SK-N-MC (cell line): ENCODE data around the gene METAP2.

Experiments
- DNase-seq: peaks from one replicate; pipeline ENCODE4 v3.0.0-alpha.2; 2011; ENCODE audit warnings: low read depth, low spot score
- H3K27ac ChIP-seq: fragments of 200-600 bp; sonication (generic); 2 replicates; pipeline ENCODE4 v1.5.1; 2016; ENCODE audit warnings: mixed run types
- H3K36me3 ChIP-seq: fragments of 200-600 bp; sonication (generic); 2 replicates; pipeline ENCODE4 v1.6.1; 2017; ENCODE audit warnings: antibody characterized with exemption, low read length, mixed read lengths; ENCODE audit not compliant: insufficient read depth
- H3K4me3 ChIP-seq: fragments of 200-600 bp; sonication (generic); 2 replicates; pipeline ENCODE4 v1.5.1; 2016
- H3K9ac ChIP-seq: fragments of 200-600 bp; sonication (generic); 2 replicates; pipeline ENCODE4 v1.8.0; 2017; ENCODE audit warnings: mixed run types, mixed read lengths; ENCODE audit not compliant: insufficient read length
- H3K9me3 ChIP-seq: fragments of 200-600 bp; sonication (generic); 2 replicates; pipeline ENCODE4 v1.6.1; 2017; ENCODE audit warnings: low read depth, mild to moderate bottlenecking, antibody characterized with exemption, low read length, moderate library complexity, mixed read lengths
- EZH2 ChIP-seq: fragments of 200-600 bp; sonication (generic); IDR thresholded peaks from one replicate; pipeline ENCODE4 v1.6.1; 2017; ENCODE audit warnings: antibody characterized with exemption
- FOXP2 ChIP-seq: optimal IDR thresholded peaks from 2 replicates; pipeline ENCODE3; 2011; ENCODE audit warnings: mild to moderate bottlenecking, moderate library complexity; ENCODE audit not compliant: insufficient read depth; ENCODE audit errors: extremely low read length, control extremely low read depth
- POLR2AphosphoS5 ChIP-seq: IDR thresholded peaks from 2 replicates; pipeline ENCODE4 v1.6.1; 2012; ENCODE audit warnings: mild to moderate bottlenecking, low read depth, low read length, borderline replicate concordance

METAP2 gene

GRCh38 chr12:95553197-95553943, 79.4 kb downstream of the METAP2 start:
- H3K27ac ChIP-seq = no peak overlapping the region

GRCh38 chr12:95554532-95555071, 80.7 kb downstream of the METAP2 start:
- TF ChIP-seq FOXP2 = no peak
- TF ChIP-seq EZH2 = no peak
- no peak for TF ChIP-seq POLR2AphosphoS5
- H3K9me3 ChIP-seq = no peaks in the 10 kb centered on the region
- no peak overlapping the region for H3K27ac ChIP-seq
- H3K4me3 ChIP-seq = no peak overlapping the region
- no peak for DNase-seq
- H3K9ac ChIP-seq = no peak overlapping the region
- H3K36me3 ChIP-seq = no peaks in the 10 kb centered on the region

More at GRCh38 chr12:95553197-95553943, 79.4 kb downstream of the METAP2 start:
- TF ChIP-seq POLR2AphosphoS5 = no peak
- TF ChIP-seq EZH2 = no peak
- no peak for TF ChIP-seq FOXP2
- Histone ChIP-seq H3K9me3 (peaks cover 5% of the 10 kb centered on the region; the same call in 1 of the 2 replicates), H3K4me3 (no peak overlapping the region), H3K36me3 (no peaks in the 10 kb centered on the region), H3K9ac (no peak overlapping the region)
- DNase-seq = no peak

GRCh38 chr12:95557625-95558024, 83.7 kb downstream of the METAP2 start:
- no peak for DNase-seq
- H3K4me3 ChIP-seq = no peak overlapping the region
- no peaks in the 10 kb centered on the region for H3K36me3 ChIP-seq
- no peak overlapping the region for H3K9ac ChIP-seq
- TF ChIP-seq EZH2 (no peak), POLR2AphosphoS5 (no peak), FOXP2 (no peak)
- H3K27ac ChIP-seq = no peak overlapping the region
- no peaks in the 10 kb centered on the region for H3K9me3 ChIP-seq
